ENCODE results near the gene RELN. TPM values are rescaled to one million over a fixed set of nuclear protein-coding genes. Genes with fewer than 3 reads are reported as not detected.

RELN gene
- total and polyA plus RNA-seq, 5 donors from 2014 or later, result not detected

DNA sequence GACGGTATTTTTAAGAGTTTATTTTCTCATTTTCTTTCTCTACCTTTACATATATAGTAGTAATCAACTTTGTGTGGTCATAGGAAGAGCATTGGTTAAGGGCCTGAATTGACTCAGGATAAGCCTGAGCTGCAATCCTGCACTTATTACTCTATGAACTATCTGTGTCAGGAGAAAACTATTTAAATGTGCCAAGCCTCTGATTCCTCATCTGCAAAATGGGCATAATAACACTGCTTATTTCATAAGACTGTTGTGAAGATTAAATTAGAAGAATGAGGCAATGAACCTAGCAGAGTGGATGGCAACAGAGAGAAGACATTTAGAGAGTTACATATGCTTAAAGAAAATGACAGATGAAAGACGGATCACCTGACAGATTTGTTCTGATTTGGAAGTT, 175.5 kb downstream of the RELN start:
- DNase-seq (no peak), ATAC-seq (ENCODE audit: low read depth in 2 of 2) (no peak)
- no peaks in the 10 kb centered on the region for H3K9me3 ChIP-seq (ENCODE audit: control insufficient read depth in 2 of 2, low read length in 2 of 2)
- no peak overlapping the region for H3K27ac ChIP-seq (ENCODE audit: insufficient read depth, low read length, poor library complexity, severe bottlenecking)
- no peak overlapping the region for H3K4me3 ChIP-seq (ENCODE audit: low read depth, low read length)
- peaks cover 12% of the 10 kb centered on the region for H3K27me3 Mint-ChIP-seq
- H3K27ac Mint-ChIP-seq, result no peak overlapping the region
- peaks cover 0 to 4% (median 0%) of the 10 kb centered on the region in 7 donors for H3K9me3 Mint-ChIP-seq
- H3K36me3 ChIP-seq (ENCODE audit: control insufficient read depth, insufficient read depth, low read length), result no peaks in the 10 kb centered on the region
- peaks cover 0 to 28% (median 2%) of the 10 kb centered on the region in 4 donors for H3K4me1 Mint-ChIP-seq
- no peak overlapping the region for H3K4me3 Mint-ChIP-seq
- H3K36me3 Mint-ChIP-seq, result no peaks in the 10 kb centered on the region
- no peaks in the 10 kb centered on the region for H3K4me1 ChIP-seq (ENCODE audit: control insufficient read depth, insufficient read depth, low read length, poor library complexity, severe bottlenecking)
- no peaks in the 10 kb centered on the region for H3K27me3 ChIP-seq (ENCODE audit: control insufficient read depth, insufficient read depth, low read length)

DNA sequence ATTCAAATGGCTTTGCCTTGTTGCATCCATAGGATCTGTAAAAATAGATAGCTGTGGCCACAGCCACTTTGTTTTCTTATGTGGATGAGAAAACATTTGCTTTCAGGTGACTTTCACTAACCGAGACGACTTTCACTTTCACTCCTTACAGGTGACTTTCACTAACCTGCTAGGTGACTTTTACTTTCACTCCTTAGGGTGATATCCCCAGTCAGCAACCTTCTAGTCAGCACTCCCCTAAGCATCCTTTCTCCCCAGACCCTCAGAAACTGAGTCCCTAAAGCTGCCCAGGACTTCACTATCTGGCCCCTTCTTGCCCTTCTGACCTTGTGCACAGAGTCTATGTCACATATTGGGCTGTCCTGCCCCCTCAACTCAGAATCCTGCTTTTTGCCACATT, 177.5 kb downstream of the RELN start:
- Mint-ChIP-seq H3K4me1 (peaks cover 0 to 28% (median 2%) of the 10 kb centered on the region in 4 donors), H3K4me3 (peak overlapping the region in 3 of 4 donors; percentile 34 to 74 (median 49)), H3K36me3 (no peaks in the 10 kb centered on the region), H3K9me3 (peaks cover 0 to 5% (median 1%) of the 10 kb centered on the region in 7 donors), H3K27me3 (peaks cover 12% of the 10 kb centered on the region), H3K27ac (peak overlapping the region; percentile 0 to 72 (median 60))
- DNase-seq, result peak in 2 of 3 donors; percentile 5 to 52
- no peaks in the 10 kb centered on the region for H3K36me3 ChIP-seq (ENCODE audit: control insufficient read depth, insufficient read depth, low read length)
- no peaks in the 10 kb centered on the region for H3K4me1 ChIP-seq (ENCODE audit: control insufficient read depth, insufficient read depth, low read length, poor library complexity, severe bottlenecking)
- no peak overlapping the region for H3K27ac ChIP-seq (ENCODE audit: insufficient read depth, low read length, poor library complexity, severe bottlenecking)
- H3K9me3 ChIP-seq (ENCODE audit: control insufficient read depth in 2 of 2, low read length in 2 of 2), result no peaks in the 10 kb centered on the region
- peak overlapping the region; percentile 49 for H3K4me3 ChIP-seq (ENCODE audit: low read depth, low read length)
- H3K27me3 ChIP-seq (ENCODE audit: control insufficient read depth, insufficient read depth, low read length), result no peaks in the 10 kb centered on the region
- peak; percentile 65 to 73 for ATAC-seq (ENCODE audit: low read depth in 2 of 2)

DNA sequence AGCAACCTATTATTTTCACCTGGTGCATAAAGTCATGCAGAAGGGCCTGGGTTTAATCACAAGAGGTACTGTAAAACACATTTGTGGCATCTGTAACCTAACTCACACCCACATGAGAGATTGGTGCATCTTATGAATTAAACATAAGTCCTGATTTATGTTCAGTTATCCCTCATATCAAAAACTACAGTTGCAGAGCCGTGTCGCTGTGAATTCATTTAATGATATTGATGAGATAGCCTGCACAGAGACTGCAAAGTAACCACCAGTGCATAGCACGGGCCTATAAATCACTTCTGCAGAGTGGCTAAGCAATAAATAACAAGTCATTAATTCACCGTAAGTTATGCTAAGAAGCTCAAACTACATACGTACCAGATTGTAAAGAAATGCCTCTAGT, 178.2 kb downstream of the RELN start:
- H3K4me3 ChIP-seq (ENCODE audit: low read depth, low read length), result no peak overlapping the region

DNA sequence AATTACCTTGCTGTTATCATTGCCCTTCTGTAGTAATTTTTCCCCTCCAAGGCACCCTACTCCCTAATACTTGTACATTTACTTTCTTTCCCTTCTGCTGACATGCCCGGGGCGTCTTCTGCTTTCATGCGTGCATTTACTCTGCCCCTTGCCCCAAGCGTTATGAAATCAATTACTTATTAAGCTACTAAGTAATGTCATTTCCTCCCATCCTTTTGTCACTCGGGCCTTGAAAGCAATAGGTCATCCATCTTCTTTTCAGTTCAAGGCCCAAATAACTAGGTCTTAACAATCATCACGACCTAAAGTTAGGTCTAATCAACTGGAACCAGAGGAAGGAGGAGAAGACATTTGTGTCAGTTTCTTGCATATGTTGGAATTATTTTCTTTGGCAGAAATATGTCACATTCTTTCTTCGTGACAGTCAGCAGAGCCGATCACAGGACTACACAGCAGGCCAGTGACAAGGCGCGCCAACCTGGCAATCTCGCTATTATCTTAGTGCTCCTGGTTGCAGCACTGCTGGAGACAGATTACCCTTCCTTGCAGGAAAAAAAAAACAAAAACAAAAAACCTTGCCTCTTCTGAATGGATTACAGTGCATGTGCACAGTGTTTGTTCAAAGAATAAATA, 179.2 kb downstream of the RELN start:
- Histone ChIP-seq H3K27ac (ENCODE audit: insufficient read depth, low read length, poor library complexity, severe bottlenecking) (no peak overlapping the region), H3K4me1 (ENCODE audit: control insufficient read depth, insufficient read depth, low read length, poor library complexity, severe bottlenecking) (no peaks in the 10 kb centered on the region), H3K27me3 (ENCODE audit: control insufficient read depth, insufficient read depth, low read length) (no peaks in the 10 kb centered on the region), H3K4me3 (ENCODE audit: low read depth, low read length) (no peak overlapping the region), H3K36me3 (ENCODE audit: control insufficient read depth, insufficient read depth, low read length) (no peaks in the 10 kb centered on the region), H3K9me3 (ENCODE audit: control insufficient read depth in 2 of 2, low read length in 2 of 2) (no peaks in the 10 kb centered on the region)
- Mint-ChIP-seq H3K27me3 (peaks cover 7% of the 10 kb centered on the region), H3K9me3 (peaks cover 0 to 5% (median 1%) of the 10 kb centered on the region in 7 donors), H3K4me3 (no peak overlapping the region), H3K36me3 (no peaks in the 10 kb centered on the region), H3K27ac (no peak overlapping the region), H3K4me1 (peaks cover 0 to 28% (median 2%) of the 10 kb centered on the region in 4 donors)
- DNase-seq (no peak), ATAC-seq (ENCODE audit: low read depth in 2 of 2) (no peak)

More for the DNA sequence above, 178.2 kb downstream of the RELN start:
- Histone ChIP-seq H3K4me1 (ENCODE audit: control insufficient read depth, insufficient read depth, low read length, poor library complexity, severe bottlenecking) (no peaks in the 10 kb centered on the region), H3K36me3 (ENCODE audit: control insufficient read depth, insufficient read depth, low read length) (no peaks in the 10 kb centered on the region), H3K27me3 (ENCODE audit: control insufficient read depth, insufficient read depth, low read length) (no peaks in the 10 kb centered on the region), H3K27ac (ENCODE audit: insufficient read depth, low read length, poor library complexity, severe bottlenecking) (no peak overlapping the region), H3K9me3 (ENCODE audit: control insufficient read depth in 2 of 2, low read length in 2 of 2) (no peaks in the 10 kb centered on the region)
- DNase-seq (no peak), ATAC-seq (ENCODE audit: low read depth in 2 of 2) (no peak)
- Mint-ChIP-seq H3K9me3 (peaks cover 0 to 5% (median 1%) of the 10 kb centered on the region in 7 donors), H3K36me3 (no peaks in the 10 kb centered on the region), H3K27ac (peak overlapping the region in 1 of 3 donors; percentile 0), H3K27me3 (peaks cover 12% of the 10 kb centered on the region), H3K4me1 (peaks cover 0 to 28% (median 2%) of the 10 kb centered on the region in 4 donors), H3K4me3 (no peak overlapping the region)

DNA sequence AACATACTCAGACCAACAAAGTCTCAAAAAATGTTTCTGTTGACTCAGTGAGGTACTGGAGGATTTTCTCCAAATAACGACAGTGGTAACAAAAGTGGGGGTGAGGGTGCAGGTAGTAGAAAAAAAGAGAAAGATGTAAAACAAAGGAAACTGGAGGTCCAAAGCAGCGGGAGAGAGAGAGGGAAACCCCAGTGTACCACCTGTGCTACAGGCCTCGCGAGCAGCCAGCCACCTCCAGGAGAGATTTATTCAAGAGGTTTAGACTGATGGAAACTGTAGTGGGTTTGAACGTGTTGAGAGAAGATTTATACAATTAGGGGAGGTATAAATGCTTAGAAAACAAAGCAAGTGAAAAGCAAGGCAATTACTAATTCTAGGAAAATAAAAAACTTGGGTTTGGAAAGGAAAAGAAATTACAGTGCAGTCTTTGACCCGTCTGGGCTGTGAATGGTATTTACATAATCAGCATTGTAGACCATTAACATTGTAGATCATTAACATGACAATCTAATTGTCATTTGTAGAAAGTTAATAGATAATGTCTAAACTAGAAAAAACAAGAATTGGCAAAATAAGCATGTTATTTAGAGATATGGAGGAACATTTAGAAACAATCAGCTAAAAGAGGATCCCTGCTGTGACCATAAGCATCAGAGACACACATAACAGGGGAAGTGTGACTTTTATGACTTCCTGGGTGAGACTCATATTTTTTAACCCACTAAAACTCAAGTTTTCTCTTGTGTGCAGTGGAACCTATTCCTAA, 180.0 kb downstream of the RELN start:
- Histone ChIP-seq H3K4me1 (ENCODE audit: control insufficient read depth, insufficient read depth, low read length, poor library complexity, severe bottlenecking) (no peaks in the 10 kb centered on the region), H3K27me3 (ENCODE audit: control insufficient read depth, insufficient read depth, low read length) (no peaks in the 10 kb centered on the region), H3K9me3 (ENCODE audit: control insufficient read depth in 2 of 2, low read length in 2 of 2) (no peaks in the 10 kb centered on the region), H3K27ac (ENCODE audit: insufficient read depth, low read length, poor library complexity, severe bottlenecking) (no peak overlapping the region), H3K36me3 (ENCODE audit: control insufficient read depth, insufficient read depth, low read length) (no peaks in the 10 kb centered on the region), H3K4me3 (ENCODE audit: low read depth, low read length) (no peak overlapping the region)
- no peak overlapping the region for H3K4me3 Mint-ChIP-seq
- peaks cover 6% of the 10 kb centered on the region for H3K27me3 Mint-ChIP-seq
- ATAC-seq (ENCODE audit: low read depth in 2 of 2) (no peak), DNase-seq (no peak)
- no peaks in the 10 kb centered on the region for H3K36me3 Mint-ChIP-seq
- peaks cover 0 to 5% (median 1%) of the 10 kb centered on the region in 7 donors for H3K9me3 Mint-ChIP-seq
- peaks cover 0 to 28% (median 2%) of the 10 kb centered on the region in 4 donors for H3K4me1 Mint-ChIP-seq
- peak overlapping the region in 1 of 3 donors; percentile 74 for H3K27ac Mint-ChIP-seq

DNA sequence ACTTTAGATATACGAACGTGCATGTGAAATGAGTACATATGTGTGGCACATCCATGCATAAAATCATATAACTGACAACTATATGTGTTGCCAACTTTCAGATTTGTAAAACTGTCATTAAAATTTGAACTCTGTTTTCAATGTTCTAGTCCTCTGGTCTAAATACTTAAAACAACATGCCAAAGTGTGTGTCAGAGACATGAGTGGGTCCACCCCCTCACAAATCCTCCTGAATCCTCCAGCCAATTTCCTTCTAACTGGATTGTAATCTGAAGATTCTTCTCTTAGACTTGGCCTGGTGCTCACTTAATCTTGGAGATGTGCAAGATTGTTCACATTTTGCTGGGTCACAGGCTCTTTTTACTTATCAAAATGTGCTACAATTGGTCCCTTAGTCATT, 184.1 kb downstream of the RELN start:
- Histone ChIP-seq H3K27ac (ENCODE audit: insufficient read depth, low read length, poor library complexity, severe bottlenecking) (no peak overlapping the region), H3K4me1 (ENCODE audit: control insufficient read depth, insufficient read depth, low read length, poor library complexity, severe bottlenecking) (no peaks in the 10 kb centered on the region), H3K4me3 (ENCODE audit: low read depth, low read length) (no peak overlapping the region), H3K27me3 (ENCODE audit: control insufficient read depth, insufficient read depth, low read length) (no peaks in the 10 kb centered on the region), H3K36me3 (ENCODE audit: control insufficient read depth, insufficient read depth, low read length) (no peaks in the 10 kb centered on the region), H3K9me3 (ENCODE audit: control insufficient read depth in 2 of 2, low read length in 2 of 2) (no peaks in the 10 kb centered on the region)
- Mint-ChIP-seq H3K27me3 (no peaks in the 10 kb centered on the region), H3K4me3 (no peak overlapping the region), H3K4me1 (peaks cover 0 to 8% (median 0%) of the 10 kb centered on the region in 4 donors), H3K27ac (no peak overlapping the region), H3K9me3 (peaks cover 0 to 4% (median 1%) of the 10 kb centered on the region in 7 donors), H3K36me3 (no peaks in the 10 kb centered on the region)
- DNase-seq, result no peak
- ATAC-seq (ENCODE audit: low read depth in 2 of 2), result no peak

DNA sequence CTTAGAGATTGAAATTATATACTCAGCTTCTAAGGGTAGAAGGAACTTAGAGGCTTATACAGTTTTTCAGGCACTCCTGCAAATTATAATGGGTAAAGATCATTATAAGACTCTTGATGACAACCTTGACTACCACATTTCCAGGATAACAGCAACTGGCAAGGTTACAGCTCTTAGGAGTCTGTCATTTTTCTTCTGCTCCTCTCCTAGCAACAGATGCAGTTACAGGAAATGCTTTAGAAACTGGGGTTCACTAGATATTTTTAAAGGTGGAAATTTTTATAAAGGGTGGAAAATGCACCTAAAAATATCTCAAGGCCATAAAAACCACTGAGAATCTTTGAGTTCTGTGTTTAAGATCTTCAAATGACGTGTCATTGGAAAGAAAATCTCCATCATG, 185.8 kb downstream of the RELN start:
- H3K27me3 ChIP-seq (ENCODE audit: control insufficient read depth, insufficient read depth, low read length), result no peaks in the 10 kb centered on the region
- Mint-ChIP-seq H3K27ac (no peak overlapping the region), H3K4me3 (no peak overlapping the region), H3K4me1 (no peaks in the 10 kb centered on the region), H3K36me3 (no peaks in the 10 kb centered on the region), H3K9me3 (peaks cover 0 to 4% (median under 1%) of the 10 kb centered on the region in 7 donors), H3K27me3 (peaks cover 4% of the 10 kb centered on the region)
- H3K9me3 ChIP-seq (ENCODE audit: control insufficient read depth in 2 of 2, low read length in 2 of 2), result no peaks in the 10 kb centered on the region
- DNase-seq (no peak), ATAC-seq (ENCODE audit: low read depth in 2 of 2) (no peak)
- H3K4me3 ChIP-seq (ENCODE audit: low read depth, low read length), result no peak overlapping the region
- H3K36me3 ChIP-seq (ENCODE audit: control insufficient read depth, insufficient read depth, low read length), result no peaks in the 10 kb centered on the region
- H3K4me1 ChIP-seq (ENCODE audit: control insufficient read depth, insufficient read depth, low read length, poor library complexity, severe bottlenecking), result no peaks in the 10 kb centered on the region
- H3K27ac ChIP-seq (ENCODE audit: insufficient read depth, low read length, poor library complexity, severe bottlenecking), result no peak overlapping the region

All from CD4-positive, CD25-positive, alpha-beta regulatory T cell (primary cell).